ENCODE measurements around the gene MMRN2. TPM values are rescaled to one million over a fixed set of nuclear protein-coding genes. Genes with fewer than 3 reads are reported as not detected.

The MMRN2 gene
- total RNA-seq, 1 experiment from 2014 or later, result 8.3 TPM

- no TSS peak for BruUV-seq (replicated peaks)
- H3K27ac ChIP-seq (ENCODE audit: low read depth, low read length), result no peak overlapping the region
- H3K4me2 ChIP-seq (ENCODE audit: low read length), result peak overlapping the region; percentile 20; the same call in 1 of the 2 replicates
- H3K36me3 ChIP-seq (ENCODE audit: control insufficient read depth in 1 of 2, insufficient read depth in 2 of 2, low read length in 2 of 2), result no peaks in the 10 kb centered on the region
- no peak for TF ChIP-seq EZH2phosphoT487 (IDR thresholded peaks at IDR 0.05; ENCODE audit: borderline replicate concordance)
- TF ChIP-seq EGR1 (IDR thresholded peaks at IDR 0.05; ENCODE audit: low read depth), result no peak
- TF ChIP-seq YY1 (IDR thresholded peaks at IDR 0.05; ENCODE audit: extremely low read depth, insufficient replicate concordance, low read depth, low read length), result no peak
- no peak for TF ChIP-seq JUND (IDR thresholded peaks at IDR 0.05)
- no peak for TF ChIP-seq CEBPB (IDR thresholded peaks at IDR 0.05; ENCODE audit: low read depth)
- TF ChIP-seq, protein P1, sequence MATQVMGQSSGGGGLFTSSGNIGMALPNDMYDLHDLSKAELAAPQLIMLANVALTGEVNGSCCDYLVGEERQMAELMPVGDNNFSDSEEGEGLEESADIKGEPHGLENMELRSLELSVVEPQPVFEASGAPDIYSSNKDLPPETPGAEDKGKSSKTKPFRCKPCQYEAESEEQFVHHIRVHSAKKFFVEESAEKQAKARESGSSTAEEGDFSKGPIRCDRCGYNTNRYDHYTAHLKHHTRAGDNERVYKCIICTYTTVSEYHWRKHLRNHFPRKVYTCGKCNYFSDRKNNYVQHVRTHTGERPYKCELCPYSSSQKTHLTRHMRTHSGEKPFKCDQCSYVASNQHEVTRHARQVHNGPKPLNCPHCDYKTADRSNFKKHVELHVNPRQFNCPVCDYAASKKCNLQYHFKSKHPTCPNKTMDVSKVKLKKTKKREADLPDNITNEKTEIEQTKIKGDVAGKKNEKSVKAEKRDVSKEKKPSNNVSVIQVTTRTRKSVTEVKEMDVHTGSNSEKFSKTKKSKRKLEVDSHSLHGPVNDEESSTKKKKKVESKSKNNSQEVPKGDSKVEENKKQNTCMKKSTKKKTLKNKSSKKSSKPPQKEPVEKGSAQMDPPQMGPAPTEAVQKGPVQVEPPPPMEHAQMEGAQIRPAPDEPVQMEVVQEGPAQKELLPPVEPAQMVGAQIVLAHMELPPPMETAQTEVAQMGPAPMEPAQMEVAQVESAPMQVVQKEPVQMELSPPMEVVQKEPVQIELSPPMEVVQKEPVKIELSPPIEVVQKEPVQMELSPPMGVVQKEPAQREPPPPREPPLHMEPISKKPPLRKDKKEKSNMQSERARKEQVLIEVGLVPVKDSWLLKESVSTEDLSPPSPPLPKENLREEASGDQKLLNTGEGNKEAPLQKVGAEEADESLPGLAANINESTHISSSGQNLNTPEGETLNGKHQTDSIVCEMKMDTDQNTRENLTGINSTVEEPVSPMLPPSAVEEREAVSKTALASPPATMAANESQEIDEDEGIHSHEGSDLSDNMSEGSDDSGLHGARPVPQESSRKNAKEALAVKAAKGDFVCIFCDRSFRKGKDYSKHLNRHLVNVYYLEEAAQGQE (IDR thresholded peaks at IDR 0.05; ENCODE audit: low read depth), result no peak
- no peak for TF ChIP-seq SRF (IDR thresholded peaks at IDR 0.05; ENCODE audit: low read depth)
- TF ChIP-seq, protein P2, sequence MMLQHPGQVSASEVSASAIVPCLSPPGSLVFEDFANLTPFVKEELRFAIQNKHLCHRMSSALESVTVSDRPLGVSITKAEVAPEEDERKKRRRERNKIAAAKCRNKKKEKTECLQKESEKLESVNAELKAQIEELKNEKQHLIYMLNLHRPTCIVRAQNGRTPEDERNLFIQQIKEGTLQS (IDR thresholded peaks at IDR 0.05), result no peak
- no peak for TF ChIP-seq ZFX (IDR thresholded peaks at IDR 0.05)
- TF ChIP-seq EZH2 (IDR thresholded peaks at IDR 0.05), result no peak
- H3K4me1 ChIP-seq (ENCODE audit: control insufficient read depth in 1 of 2, insufficient read depth in 2 of 2, low read length in 2 of 2), result peaks cover 11 to 49% of the 10 kb centered on the region in 2 experiments; a peak in 3 of 4 replicates
- H2AFZ ChIP-seq (ENCODE audit: low read depth, low read length, poor library complexity, severe bottlenecking), result no peak overlapping the region
- peak; percentile 14; the same call in 1 of the 2 replicates for ATAC-seq
- no peaks in the 10 kb centered on the region for H3K79me2 ChIP-seq (ENCODE audit: insufficient read depth, low read length)
- no peak for DNase-seq (ENCODE audit: low read depth, low spot score)
- CTCF ChIA-PET, result no interaction called here
- no peaks in the 10 kb centered on the region for H3K9me3 ChIP-seq (ENCODE audit: control insufficient read depth in 1 of 2, insufficient read depth in 1 of 2, low read depth in 1 of 2, low read length in 2 of 2)
- no peaks in the 10 kb centered on the region for H3K27me3 ChIP-seq (ENCODE audit: insufficient read depth, low read length)
- H3K9ac ChIP-seq (ENCODE audit: low read length), result no peak overlapping the region
- POLR2A ChIA-PET, result no interaction called here
- RAD21 ChIA-PET (ENCODE audit: low non-redundant PET in 1 of 2, low total read pairs in 2 of 2, uncharacterized antibody in 2 of 2, unreplicated experiment in 2 of 2), result no interaction called here
- H3K4me3 ChIP-seq (replicated peaks in 1 of 2; ENCODE audit: low read depth in 1 of 2, low read length in 2 of 2), result no peak overlapping the region
- intact Hi-C loops (cut with micrococcal nuclease), result no loop called here
- H3K9me2 ChIP-seq (ENCODE audit: insufficient read depth), result no peaks in the 10 kb centered on the region
- H4K20me1 ChIP-seq (ENCODE audit: insufficient read depth), result no peaks in the 10 kb centered on the region
Observed at GRCh38 chr10:86979977-86980448, 22.6 kb upstream of the MMRN2 start.
